ENCODE data around the gene GTSE1. TPM values are rescaled to one million over a fixed set of nuclear protein-coding genes. Genes with fewer than 3 reads are reported as not detected.

The GTSE1 gene
- total RNA-seq, 1 experiment from 2014 or later, result 46.1 TPM

DNA sequence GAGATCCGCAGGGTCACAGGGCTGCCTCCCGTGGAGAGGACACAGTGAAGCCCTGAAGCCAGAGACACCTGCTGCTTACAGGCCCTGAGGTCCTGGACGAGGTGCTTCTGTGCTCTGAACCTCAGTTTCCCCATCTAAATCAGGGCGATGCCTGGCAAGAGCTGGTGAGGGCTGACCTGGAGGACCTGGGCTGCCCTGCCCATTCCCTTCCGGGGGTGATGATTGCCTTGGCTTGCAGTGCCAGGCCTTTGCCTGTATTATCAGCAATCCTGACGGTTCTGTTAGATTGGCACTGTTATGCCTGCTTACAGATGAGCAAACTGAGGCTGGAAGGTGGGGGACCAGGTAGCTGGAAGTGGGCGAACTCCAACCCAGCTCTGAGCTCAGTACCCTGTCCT is 7.8 kb upstream of the GTSE1 start:
- Histone ChIP-seq H3K4me1 (ENCODE audit: control insufficient read depth in 1 of 2, insufficient read depth in 2 of 2, low read length in 2 of 2) (no peaks in the 10 kb centered on the region), H2AFZ (ENCODE audit: low read depth, low read length, poor library complexity, severe bottlenecking) (no peak overlapping the region), H3K4me2 (ENCODE audit: low read length) (no peak overlapping the region), H3K27ac (ENCODE audit: low read depth, low read length) (no peak overlapping the region), H4K20me1 (ENCODE audit: insufficient read depth) (no peaks in the 10 kb centered on the region), H3K27me3 (ENCODE audit: insufficient read depth, low read length) (no peaks in the 10 kb centered on the region), H3K79me2 (ENCODE audit: insufficient read depth, low read length) (no peaks in the 10 kb centered on the region), H3K9me2 (ENCODE audit: insufficient read depth) (no peaks in the 10 kb centered on the region), H3K36me3 (ENCODE audit: control insufficient read depth in 1 of 2, insufficient read depth in 2 of 2, low read length in 2 of 2) (peaks cover 24 to 27% of the 10 kb centered on the region in 2 experiments; a peak in 3 of 4 replicates), H3K9ac (ENCODE audit: low read length) (no peak overlapping the region), H3K4me3 (replicated peaks in 1 of 2; ENCODE audit: low read depth in 1 of 2, low read length in 2 of 2) (no peak overlapping the region), H3K9me3 (ENCODE audit: control insufficient read depth in 1 of 2, insufficient read depth in 1 of 2, low read depth in 1 of 2, low read length in 2 of 2) (no peaks in the 10 kb centered on the region)
- DNase-seq (ENCODE audit: low read depth, low spot score) (no peak), ATAC-seq (no peak)
- ChIA-PET RAD21 (ENCODE audit: low non-redundant PET in 1 of 2, low total read pairs in 2 of 2, uncharacterized antibody in 2 of 2, unreplicated experiment in 2 of 2) (no interaction called here), POLR2A (no interaction called here), CTCF (no interaction called here)
- no TSS peak for BruUV-seq (replicated peaks)
- TF ChIP-seq FOSL1 (IDR thresholded peaks at IDR 0.05; ENCODE audit: low read depth), result no peak
- TF ChIP-seq POLR2AphosphoS5 (IDR thresholded peaks at IDR 0.05; ENCODE audit: low read depth, low read length), result no peak
- no peak for TF ChIP-seq POLR2A (IDR thresholded peaks at IDR 0.05; ENCODE audit: borderline replicate concordance, extremely low read depth, insufficient read depth, insufficient read length)
- TF ChIP-seq MAX (IDR thresholded peaks at IDR 0.05), result no peak
- TF ChIP-seq CEBPB (IDR thresholded peaks at IDR 0.05; ENCODE audit: low read depth), result no peak
- no peak for TF ChIP-seq TCF7L2 (IDR thresholded peaks at IDR 0.05; ENCODE audit: borderline replicate concordance, extremely low read depth, insufficient read depth, insufficient read length)
- no peak for TF ChIP-seq RAD21 (IDR thresholded peaks at IDR 0.05; ENCODE audit: low read depth)
- TF ChIP-seq, protein P1, sequence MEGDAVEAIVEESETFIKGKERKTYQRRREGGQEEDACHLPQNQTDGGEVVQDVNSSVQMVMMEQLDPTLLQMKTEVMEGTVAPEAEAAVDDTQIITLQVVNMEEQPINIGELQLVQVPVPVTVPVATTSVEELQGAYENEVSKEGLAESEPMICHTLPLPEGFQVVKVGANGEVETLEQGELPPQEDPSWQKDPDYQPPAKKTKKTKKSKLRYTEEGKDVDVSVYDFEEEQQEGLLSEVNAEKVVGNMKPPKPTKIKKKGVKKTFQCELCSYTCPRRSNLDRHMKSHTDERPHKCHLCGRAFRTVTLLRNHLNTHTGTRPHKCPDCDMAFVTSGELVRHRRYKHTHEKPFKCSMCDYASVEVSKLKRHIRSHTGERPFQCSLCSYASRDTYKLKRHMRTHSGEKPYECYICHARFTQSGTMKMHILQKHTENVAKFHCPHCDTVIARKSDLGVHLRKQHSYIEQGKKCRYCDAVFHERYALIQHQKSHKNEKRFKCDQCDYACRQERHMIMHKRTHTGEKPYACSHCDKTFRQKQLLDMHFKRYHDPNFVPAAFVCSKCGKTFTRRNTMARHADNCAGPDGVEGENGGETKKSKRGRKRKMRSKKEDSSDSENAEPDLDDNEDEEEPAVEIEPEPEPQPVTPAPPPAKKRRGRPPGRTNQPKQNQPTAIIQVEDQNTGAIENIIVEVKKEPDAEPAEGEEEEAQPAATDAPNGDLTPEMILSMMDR (IDR thresholded peaks at IDR 0.05 in 2 of 3, conservative IDR thresholded peaks at IDR 0.05 in 1 of 3; ENCODE audit: borderline replicate concordance in 1 of 3, insufficient read depth in 1 of 3, low read depth in 2 of 3, low read length in 2 of 3), result no peak
- no peak for TF ChIP-seq REST (IDR thresholded peaks at IDR 0.05; ENCODE audit: low read depth)
- TF ChIP-seq SRF (IDR thresholded peaks at IDR 0.05; ENCODE audit: low read depth), result no peak
- no peak for TF ChIP-seq ZFX (IDR thresholded peaks at IDR 0.05)
- TF ChIP-seq EZH2phosphoT487 (IDR thresholded peaks at IDR 0.05; ENCODE audit: borderline replicate concordance), result no peak
- TF ChIP-seq EGR1 (IDR thresholded peaks at IDR 0.05; ENCODE audit: low read depth), result no peak
- TF ChIP-seq SP1 (IDR thresholded peaks at IDR 0.05; ENCODE audit: low read depth), result no peak
- TF ChIP-seq, protein P2, sequence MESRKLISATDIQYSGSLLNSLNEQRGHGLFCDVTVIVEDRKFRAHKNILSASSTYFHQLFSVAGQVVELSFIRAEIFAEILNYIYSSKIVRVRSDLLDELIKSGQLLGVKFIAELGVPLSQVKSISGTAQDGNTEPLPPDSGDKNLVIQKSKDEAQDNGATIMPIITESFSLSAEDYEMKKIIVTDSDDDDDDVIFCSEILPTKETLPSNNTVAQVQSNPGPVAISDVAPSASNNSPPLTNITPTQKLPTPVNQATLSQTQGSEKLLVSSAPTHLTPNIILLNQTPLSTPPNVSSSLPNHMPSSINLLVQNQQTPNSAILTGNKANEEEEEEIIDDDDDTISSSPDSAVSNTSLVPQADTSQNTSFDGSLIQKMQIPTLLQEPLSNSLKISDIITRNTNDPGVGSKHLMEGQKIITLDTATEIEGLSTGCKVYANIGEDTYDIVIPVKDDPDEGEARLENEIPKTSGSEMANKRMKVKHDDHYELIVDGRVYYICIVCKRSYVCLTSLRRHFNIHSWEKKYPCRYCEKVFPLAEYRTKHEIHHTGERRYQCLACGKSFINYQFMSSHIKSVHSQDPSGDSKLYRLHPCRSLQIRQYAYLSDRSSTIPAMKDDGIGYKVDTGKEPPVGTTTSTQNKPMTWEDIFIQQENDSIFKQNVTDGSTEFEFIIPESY (IDR thresholded peaks at IDR 0.05; ENCODE audit: extremely low read depth, insufficient replicate concordance, low read length), result no peak
- intact Hi-C loops (cut with micrococcal nuclease), result no loop called here
